Right lobe of liver (tissue), 4 donors: ENCODE measurements around the gene MAML2.

Experiments
- POLR2A ChIP-seq: fragments of 450-650 bp; IDR thresholded peaks from one replicate; pipeline ENCODE4 v1.6.1; 2017; ENCODE audit warnings: antibody characterized with exemption, mild to moderate bottlenecking
- TF ChIP-seq, protein P1 (sequence below), 4 donors: fragments of 200-600 bp in 3 of 4; fragments of 450-650 bp in 1 of 4; IDR thresholded peaks; one replicate each; pipeline versions ENCODE4 v1.5.1 to v1.8.0; 2016 to 2022; ENCODE audit warnings: antibody characterized with exemption in 4 of 4, mild to moderate bottlenecking in 2 of 4
- donor health status: DM: no; HTN: no; CAD: no.
- donor health status: DM: no; HTN: no; CAD: no.
- donor health status: DM: no; HTN: yes; CAD: no.

DNA sequence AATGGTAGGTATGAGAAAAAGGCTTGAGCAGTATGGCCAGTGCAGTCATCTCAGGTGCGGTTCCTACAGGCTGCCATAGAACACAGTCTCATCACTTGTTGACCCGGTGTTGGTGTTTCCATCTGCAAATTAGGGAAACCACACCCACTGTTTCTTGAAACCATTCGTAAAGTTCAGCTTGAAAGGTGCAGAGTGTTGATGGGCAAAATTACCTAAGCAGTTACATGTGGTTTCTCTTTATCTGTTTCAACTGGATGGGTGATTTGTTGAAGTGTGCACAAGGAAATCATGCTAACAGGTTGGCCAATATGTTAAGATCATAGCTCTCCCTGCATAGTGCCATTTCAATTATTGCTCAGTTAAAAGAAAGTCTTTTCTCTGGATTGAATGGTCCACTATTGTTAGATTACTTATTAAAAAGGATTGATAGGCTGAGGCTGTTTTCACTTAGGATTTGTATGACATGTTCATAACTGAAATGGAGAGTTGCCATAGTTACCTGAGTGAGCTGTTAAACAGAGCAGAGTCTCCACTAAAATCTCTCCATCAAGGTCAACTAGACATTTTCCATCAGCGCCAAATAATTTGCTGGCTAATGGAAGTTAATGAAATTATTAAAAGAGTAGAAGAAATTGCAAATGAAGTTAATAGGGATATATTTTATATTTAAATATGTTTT lies 215.9 kb downstream of the MAML2 start:
- TF ChIP-seq, protein P1, sequence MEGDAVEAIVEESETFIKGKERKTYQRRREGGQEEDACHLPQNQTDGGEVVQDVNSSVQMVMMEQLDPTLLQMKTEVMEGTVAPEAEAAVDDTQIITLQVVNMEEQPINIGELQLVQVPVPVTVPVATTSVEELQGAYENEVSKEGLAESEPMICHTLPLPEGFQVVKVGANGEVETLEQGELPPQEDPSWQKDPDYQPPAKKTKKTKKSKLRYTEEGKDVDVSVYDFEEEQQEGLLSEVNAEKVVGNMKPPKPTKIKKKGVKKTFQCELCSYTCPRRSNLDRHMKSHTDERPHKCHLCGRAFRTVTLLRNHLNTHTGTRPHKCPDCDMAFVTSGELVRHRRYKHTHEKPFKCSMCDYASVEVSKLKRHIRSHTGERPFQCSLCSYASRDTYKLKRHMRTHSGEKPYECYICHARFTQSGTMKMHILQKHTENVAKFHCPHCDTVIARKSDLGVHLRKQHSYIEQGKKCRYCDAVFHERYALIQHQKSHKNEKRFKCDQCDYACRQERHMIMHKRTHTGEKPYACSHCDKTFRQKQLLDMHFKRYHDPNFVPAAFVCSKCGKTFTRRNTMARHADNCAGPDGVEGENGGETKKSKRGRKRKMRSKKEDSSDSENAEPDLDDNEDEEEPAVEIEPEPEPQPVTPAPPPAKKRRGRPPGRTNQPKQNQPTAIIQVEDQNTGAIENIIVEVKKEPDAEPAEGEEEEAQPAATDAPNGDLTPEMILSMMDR (IDR thresholded peaks at IDR 0.05), result no peak
- no peak for TF ChIP-seq POLR2A
